H1 (cell line): ENCODE results near the gene CDR2L. TPM values are rescaled to one million over a fixed set of nuclear protein-coding genes. Genes with fewer than 3 reads are reported as not detected.

Experiments used
- CTCF ChIA-PET: fragments of 300-600 bp; sonication (Branson Sonifier 250); formaldehyde crosslinking; loops from one replicate; lab custom pipeline; 2021; ENCODE audit not compliant: partially characterized antibody; lab: Charles Lee
- POLR2A ChIA-PET: fragments of 300-600 bp; sonication (Branson Sonifier 250); formaldehyde crosslinking; loops from one replicate; lab custom pipeline; 2021; ENCODE audit warnings: inconsistent platforms; ENCODE audit not compliant: partially characterized antibody; lab: Charles Lee
- DNase-seq, 2 experiments: peaks; one replicate each; pipeline versions ENCODE4 v3.0.0 to v3.0.0-alpha.2; 2010 to 2022; ENCODE audit warnings: low spot score in 2 of 2, low read depth in 1 of 2, mixed read lengths in 1 of 2
- FAIRE-seq: peaks from 2 replicates; lab custom pipeline; 2011; peaks lifted over from hg19 to GRCh38; lab: Jason Lieb, UNC
- H2AFZ ChIP-seq: 2 replicates; pipeline ENCODE4 v1.8.1; 2012; ENCODE audit warnings: low read length, inconsistent platforms
- H2AK5ac ChIP-seq: 2 replicates; pipeline ENCODE4 v1.6.1; 2013; ENCODE audit warnings: low read depth, low read length
- H2BK120ac ChIP-seq: replicated peaks from 2 replicates; pipeline ENCODE3; 2013; ENCODE audit warnings: low read depth, low read length, inconsistent platforms
- H2BK12ac ChIP-seq: 2 replicates; pipeline ENCODE4 v1.6.1; 2013; ENCODE audit warnings: low read depth, low read length
- H2BK15ac ChIP-seq: 2 replicates; pipeline ENCODE4 v1.6.1; 2013; ENCODE audit warnings: low read length
- H2BK20ac ChIP-seq: 2 replicates; pipeline ENCODE4 v1.6.1; 2013; ENCODE audit warnings: low read length
- H2BK5ac ChIP-seq: 2 replicates; pipeline ENCODE4 v1.6.1; 2013; ENCODE audit warnings: low read depth, low read length
- H3K14ac ChIP-seq: 2 replicates; pipeline ENCODE4 v1.6.1; 2013; ENCODE audit warnings: inconsistent platforms; ENCODE audit not compliant: insufficient read length
- H3K18ac ChIP-seq: 2 replicates; pipeline ENCODE4 v1.6.1; 2013; ENCODE audit warnings: low read length; ENCODE audit errors: extremely low read depth
- H3K23ac ChIP-seq: 2 replicates; pipeline ENCODE4 v1.6.1; 2013; ENCODE audit warnings: inconsistent platforms; ENCODE audit not compliant: insufficient read length
- H3K23me2 ChIP-seq: 2 replicates; pipeline ENCODE4 v1.6.1; 2013; ENCODE audit warnings: low read depth, low read length
- H3K27ac ChIP-seq: 2 replicates; pipeline ENCODE4 v1.6.1; 2011; ENCODE audit warnings: low read depth, low read length, inconsistent platforms
- H3K27me3 ChIP-seq, 4 experiments: replicated peaks in 1 of 4; 1 replicate in 1 of 4; 2 replicates in 3 of 4; pipeline versions ENCODE4 v1.6.1 to v1.8.1; 2011 to 2013; ENCODE audit warnings: low read length in 3 of 4, mild to moderate bottlenecking in 3 of 4, inconsistent platforms in 2 of 4, mixed read lengths in 2 of 4, moderate library complexity in 1 of 4; ENCODE audit not compliant: control insufficient read depth in 3 of 4, insufficient read depth in 3 of 4; ENCODE audit errors: extremely low read depth in 1 of 4
- H3K36me3 ChIP-seq, 4 experiments: 2 replicates each; pipeline versions ENCODE4 v1.6.1 to v1.8.1; 2011 to 2013; ENCODE audit warnings: mild to moderate bottlenecking in 4 of 4, low read length in 3 of 4, moderate library complexity in 2 of 4, control low read depth in 1 of 4, inconsistent platforms in 1 of 4; ENCODE audit not compliant: insufficient read depth in 4 of 4, control insufficient read depth in 2 of 4
- H3K4ac ChIP-seq: replicated peaks from 2 replicates; pipeline ENCODE3; 2013; ENCODE audit warnings: low read length, low read depth, mixed read lengths, inconsistent platforms; ENCODE audit not compliant: insufficient read length
- H3K4me1 ChIP-seq, 4 experiments: replicated peaks in 1 of 4; 1 replicate in 1 of 4; 2 replicates in 3 of 4; pipeline versions ENCODE4 v1.6.1 to v1.8.1; 2011 to 2013; ENCODE audit warnings: low read length in 3 of 4, inconsistent platforms in 2 of 4, mixed read lengths in 1 of 4; ENCODE audit not compliant: insufficient read depth in 4 of 4, control insufficient read depth in 3 of 4
- H3K4me2 ChIP-seq, 2 experiments: 2 replicates each; pipeline versions ENCODE4 v1.6.1 to v1.8.1; 2011 to 2013; ENCODE audit warnings: low read depth in 2 of 2, low read length in 2 of 2, control low read depth in 1 of 2, inconsistent platforms in 1 of 2, mild to moderate bottlenecking in 1 of 2; ENCODE audit not compliant: insufficient read depth in 1 of 2
- H3K4me3 ChIP-seq, 4 experiments: fragments of 200-600, 300-600 bp in 1 of 4; sonication (generic), shearing (Covaris generic), sonication (Bioruptor Twin) in 1 of 4; 2 replicates each; pipeline versions ENCODE4 v1.5.1 to v1.8.1; 2011 to 2016; ENCODE audit warnings: low read length in 4 of 4, low read depth in 3 of 4, control low read depth in 2 of 4, inconsistent platforms in 2 of 4, mild to moderate bottlenecking in 2 of 4, mixed read lengths in 1 of 4, moderate library complexity in 1 of 4; ENCODE audit not compliant: insufficient read depth in 2 of 4; ENCODE audit errors: extremely low read depth in 1 of 4
- H3K56ac ChIP-seq: replicated peaks from 2 replicates; pipeline ENCODE3; 2013; ENCODE audit warnings: low read depth, mild to moderate bottlenecking, mixed read lengths, low read length, inconsistent platforms; ENCODE audit not compliant: insufficient read length
- H3K79me1 ChIP-seq: 2 replicates; pipeline ENCODE4 v1.6.1; 2013; ENCODE audit warnings: low read depth, low read length, control low read depth
- H3K79me2 ChIP-seq, 2 experiments: 2 replicates each; pipeline versions ENCODE4 v1.6.1 to v1.8.1; 2012 to 2013; ENCODE audit warnings: low read length in 2 of 2, mild to moderate bottlenecking in 2 of 2, inconsistent platforms in 1 of 2; ENCODE audit not compliant: insufficient read depth in 2 of 2, control insufficient read depth in 1 of 2
- H3K9ac ChIP-seq, 4 experiments: replicated peaks in 1 of 4; 1 replicate in 1 of 4; 2 replicates in 3 of 4; pipeline versions ENCODE4 v1.6.1 to v1.8.1; 2011 to 2013; ENCODE audit warnings: low read depth in 3 of 4, low read length in 3 of 4, control low read depth in 2 of 4, mild to moderate bottlenecking in 2 of 4, moderate library complexity in 2 of 4, inconsistent platforms in 1 of 4; ENCODE audit errors: extremely low read depth in 1 of 4
- H3K9me3 ChIP-seq, 2 experiments: 2 replicates each; pipeline versions ENCODE4 v1.6.1 to v1.8.1; 2012 to 2013; ENCODE audit warnings: mild to moderate bottlenecking in 2 of 2, moderate library complexity in 2 of 2, control low read depth in 1 of 2, inconsistent platforms in 1 of 2, low read depth in 1 of 2, low read length in 1 of 2, mixed read lengths in 1 of 2; ENCODE audit not compliant: insufficient read depth in 2 of 2
- H4K20me1 ChIP-seq, 2 experiments: replicated peaks in 1 of 2; 2 replicates each; pipeline versions ENCODE3 to v1.8.1; 2011 to 2013; ENCODE audit warnings: inconsistent platforms in 2 of 2, low read length in 2 of 2, mild to moderate bottlenecking in 1 of 2; ENCODE audit not compliant: insufficient read depth in 2 of 2, control insufficient read depth in 1 of 2
- H4K5ac ChIP-seq: 2 replicates; pipeline ENCODE4 v1.6.1; 2013; ENCODE audit warnings: low read length, low read depth, mixed read lengths, inconsistent platforms; ENCODE audit not compliant: insufficient read length
- H4K8ac ChIP-seq: 2 replicates; pipeline ENCODE4 v1.8.0; 2013; ENCODE audit warnings: mild to moderate bottlenecking, moderate library complexity, low read length, inconsistent platforms; ENCODE audit not compliant: insufficient read depth; ENCODE audit errors: extremely low read depth
- H4K91ac ChIP-seq: replicated peaks from 2 replicates; pipeline ENCODE3; 2013; ENCODE audit warnings: low read length, mixed read lengths, inconsistent platforms; ENCODE audit not compliant: insufficient read length
- NANOG ChIP-seq: IDR thresholded peaks from 2 replicates; pipeline ENCODE4 v1.6.1; 2011; ENCODE audit warnings: low read length, low read depth, mild to moderate bottlenecking, inconsistent platforms; ENCODE audit not compliant: insufficient read depth, poor library complexity, severe bottlenecking
- POLR2A ChIP-seq, 2 experiments: IDR thresholded peaks; 1 replicate in 1 of 2; 2 replicates in 1 of 2; pipeline ENCODE4 v1.6.1; 2011; ENCODE audit warnings: low read depth in 2 of 2, low read length in 2 of 2, mild to moderate bottlenecking in 2 of 2; ENCODE audit errors: control extremely low read depth in 1 of 2
- SP1 ChIP-seq: IDR thresholded peaks from 2 replicates; pipeline ENCODE4 v1.6.1; 2011; ENCODE audit warnings: low read depth, low read length
- ZNF274 ChIP-seq: IDR thresholded peaks from 2 replicates; pipeline ENCODE4 v1.7.0; 2012; ENCODE audit warnings: low read length, borderline replicate concordance; ENCODE audit errors: extremely low read depth
- WGBS, 2 experiments: shearing (Covaris generic) in 1 of 2; methylation state at CpG; one replicate each; pipeline versions ENCODE4 v1.1.6 to v1.1.7; 2013 to 2015; ENCODE audit warnings: low lambda C conversion rate in 2 of 2, mixed read lengths in 2 of 2, inconsistent platforms in 1 of 2, low coverage in 1 of 2, missing lambda C conversion rate in 1 of 2; ENCODE audit not compliant: insufficient replicate concordance in 2 of 2, insufficient coverage in 1 of 2, insufficient read length in 1 of 2; ENCODE audit errors: extremely low coverage in 1 of 2, missing lambda C conversion rate in 1 of 2; 5-methylcytosine and 5-hydroxymethylcytosine counted together
- polyA plus RNA-seq, 7 experiments: library from polyadenylated mRNA; depleted of rRNA in 3 of 7; stranded (reverse) in 5 of 7; unstranded in 2 of 7; fragments of >200 nt in 5 of 7; fragments of 200-250 nt in 2 of 7; gene quantifications; 1 replicate in 5 of 7; 2 replicates in 1 of 7; 4 replicates in 1 of 7; pipeline versions ENCODE4 v1.2.1 to v1.2.3, GENCODE V29; 2011 to 2013; ENCODE audit warnings: missing spikeins in 2 of 7, mixed read lengths in 2 of 7
- total RNA-seq: library from RNA; stranded (reverse); fragmentation: NEBNext Ultra II Directional; extraction: Animal tissue kit (Norgen Biotek cat#: 25700); gene quantifications from 2 replicates; pipeline ENCODE4 v1.2.1, GENCODE V29; 2021
- TF ChIP-seq, protein P1 (sequence below): IDR thresholded peaks from 2 replicates; pipeline ENCODE4 v1.6.1; 2012; ENCODE audit warnings: inconsistent platforms

CDR2L gene
- total and polyA plus RNA-seq, 2 of the 8 experiments (the other 6 are each of a cell fraction or from before 2014, with no cell fraction given), result 20.4 to 38.1 TPM

GRCh38 chr17:75019710-75020109 is 32.3 kb downstream of the CDR2L start:
- Histone ChIP-seq H3K4me2 (no peak overlapping the region), H3K4ac (no peak overlapping the region), H4K91ac (no peak overlapping the region), H3K79me1 (no peaks in the 10 kb centered on the region; the same call in 1 of the 2 replicates), H3K18ac (no peak overlapping the region), H4K8ac (no peak overlapping the region), H3K36me3 (peaks cover 3 to 29% (median 16%) of the 10 kb centered on the region in 4 experiments; a peak in 7 of 8 replicates), H3K9me3 (no peaks in the 10 kb centered on the region), H2BK15ac (no peak overlapping the region), H3K4me1 (no peaks in the 10 kb centered on the region), H3K23me2 (no peaks in the 10 kb centered on the region), H3K23ac (no peak overlapping the region), H2BK12ac (no peak overlapping the region), H3K79me2 (peaks cover 0 to 2% of the 10 kb centered on the region in 2 experiments; a peak in 2 of 4 replicates), H3K56ac (no peak overlapping the region), H4K5ac (no peak overlapping the region), H3K9ac (no peak overlapping the region), H4K20me1 (peaks cover 0 to 3% of the 10 kb centered on the region in 2 experiments), H3K14ac (no peak overlapping the region), H3K4me3 (no peak overlapping the region), H2AFZ (no peak overlapping the region), H3K27me3 (no peaks in the 10 kb centered on the region), H2AK5ac (no peak overlapping the region), H2BK120ac (no peak overlapping the region)
- FAIRE-seq, result no peak
- CTCF ChIA-PET, result interaction anchor here (0.9 to 1.5 kb wide), 6 partner anchors 10 to 62 kb away, joined by 3 to 6 read pairs (median 4); partner anchors contain the start of gene CDR2L
- POLR2A ChIA-PET, result interaction anchor here (0.6 to 0.7 kb wide), 3 partner anchors 82 to 252 kb away, joined by 3 to 5 read pairs (median 4); no protein-coding TSS in a partner anchor
- WGBS, 2 experiments, result 90% methylated on average over 3 of the region's 3 CpGs; no CpG with 5 or more reads in 1 of the 2 experiments
- TF ChIP-seq POLR2A (IDR thresholded peaks at IDR 0.05; ENCODE audit: control extremely low read depth in 1 of 2, low read depth in 2 of 2, low read length in 2 of 2) (no peak), NANOG (no peak), SP1 (no peak), ZNF274 (no peak)
- TF ChIP-seq, protein P1, sequence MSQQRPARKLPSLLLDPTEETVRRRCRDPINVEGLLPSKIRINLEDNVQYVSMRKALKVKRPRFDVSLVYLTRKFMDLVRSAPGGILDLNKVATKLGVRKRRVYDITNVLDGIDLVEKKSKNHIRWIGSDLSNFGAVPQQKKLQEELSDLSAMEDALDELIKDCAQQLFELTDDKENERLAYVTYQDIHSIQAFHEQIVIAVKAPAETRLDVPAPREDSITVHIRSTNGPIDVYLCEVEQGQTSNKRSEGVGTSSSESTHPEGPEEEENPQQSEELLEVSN, result no peak
- TF ChIP-seq, all 59 proteins: peak for 0
- no peak overlapping the region for H3K27ac ChIP-seq
- DNase-seq, result no peak
- H2BK5ac ChIP-seq, result no peak overlapping the region
- H2BK20ac ChIP-seq, result no peak overlapping the region
